GM23338 (cell line): ENCODE data around the gene ANKRD45. TPM values are rescaled to one million over a fixed set of nuclear protein-coding genes. Genes with fewer than 3 reads are reported as not detected.
A peak's percentile ranks its signal among the peaks of the same experiment; 100 is the strongest.
"Not testable (repeated sequence)": the region's sequence is repeated elsewhere in the genome, so short reads cannot be mapped to it uniquely, and the experiment has no call there.

ENCODE experiments used
- ATAC-seq: fragments of 200-7000 bp; cut with Tn5 transposase; 3 replicates; pipeline ENCODE4 v1.9.1; 2020
- DNase-seq: peaks from one replicate; pipeline ENCODE4 v3.0.0-alpha.2; 2015; ENCODE audit warnings: low spot score
- H2AFZ ChIP-seq: fragments of 200-600 bp; sonication (generic); 2 replicates; pipeline ENCODE4 v1.8.0; 2016; ENCODE audit warnings: antibody characterized with exemption, mild to moderate bottlenecking, moderate library complexity
- H3F3A ChIP-seq: fragments of 200-600 bp; sonication (generic); replicated peaks from 2 replicates; pipeline ENCODE4 v1.8.0; 2017; ENCODE audit warnings: antibody characterized with exemption, mixed run types, low read depth
- H3K27ac ChIP-seq: fragments of 200-600 bp; sonication (generic); 2 replicates; pipeline ENCODE4 v1.6.1; 2016; ENCODE audit warnings: low read depth
- H3K27me3 ChIP-seq: fragments of 200-600 bp; sonication (generic); 2 replicates; pipeline ENCODE4 v1.8.0; 2016; ENCODE audit warnings: mild to moderate bottlenecking, mixed run types, moderate library complexity; ENCODE audit not compliant: insufficient read depth
- H3K36me3 ChIP-seq: fragments of 200-600 bp; sonication (generic); 2 replicates; pipeline ENCODE4 v1.8.0; 2016; ENCODE audit warnings: mild to moderate bottlenecking; ENCODE audit not compliant: insufficient read depth
- H3K4me1 ChIP-seq: fragments of 200-600 bp; sonication (generic); 2 replicates; pipeline ENCODE4 v1.8.0; 2016; ENCODE audit warnings: mild to moderate bottlenecking, moderate library complexity; ENCODE audit not compliant: insufficient read depth
- H3K4me2 ChIP-seq: fragments of 200-600 bp; sonication (generic); 2 replicates; pipeline ENCODE4 v1.7.1; 2017; ENCODE audit warnings: mixed run types
- H3K4me3 ChIP-seq: fragments of 200-600 bp; sonication (generic); 2 replicates; pipeline ENCODE4 v1.6.1; 2016; ENCODE audit warnings: mixed run types
- H3K79me2 ChIP-seq: fragments of 200-600 bp; sonication (generic); replicated peaks from 2 replicates; pipeline ENCODE4 v1.8.0; 2017; ENCODE audit warnings: mild to moderate bottlenecking; ENCODE audit not compliant: insufficient read depth
- H3K9me2 ChIP-seq: fragments of 200-600 bp; sonication (generic); 2 replicates; pipeline ENCODE4 v1.8.0; 2017; ENCODE audit not compliant: insufficient read depth
- H4K20me1 ChIP-seq: fragments of 200-600 bp; sonication (generic); replicated peaks from 2 replicates; pipeline ENCODE4 v1.8.0; 2017; ENCODE audit warnings: mild to moderate bottlenecking; ENCODE audit not compliant: insufficient read depth
- H3K27ac Mint-ChIP-seq: 2 replicates; pipeline ENCODE4 v1.8.0; 2020; ENCODE audit warnings: inconsistent platforms, mild to moderate bottlenecking, moderate library complexity, mixed read lengths
- H3K27me3 Mint-ChIP-seq: 3 replicates; pipeline ENCODE4 v1.8.0; 2022; ENCODE audit warnings: low read depth, mild to moderate bottlenecking, moderate library complexity, mixed read lengths, inconsistent platforms; ENCODE audit not compliant: insufficient read depth, poor library complexity
- H3K36me3 Mint-ChIP-seq: 3 replicates; pipeline ENCODE4 v1.8.0; 2021; ENCODE audit warnings: low read depth, mild to moderate bottlenecking, inconsistent platforms, moderate library complexity, mixed read lengths
- H3K4me1 Mint-ChIP-seq: 3 replicates; pipeline ENCODE4 v1.8.0; 2020; ENCODE audit warnings: mild to moderate bottlenecking, inconsistent platforms, mixed read lengths
- H3K4me3 Mint-ChIP-seq: 3 replicates; pipeline ENCODE4 v1.8.0; 2021; ENCODE audit warnings: moderate library complexity, mild to moderate bottlenecking, inconsistent platforms, mixed read lengths
- H3K9me3 Mint-ChIP-seq: 3 replicates; pipeline ENCODE4 v1.8.0; 2020; ENCODE audit warnings: moderate library complexity, mild to moderate bottlenecking, inconsistent platforms, mixed read lengths
- CREB1 ChIP-seq: fragments of 250-450 bp; sonication (Bioruptor Pico); IDR thresholded peaks from 2 replicates; pipeline ENCODE4 v1.5.0; 2020; ENCODE audit warnings: low read depth, mild to moderate bottlenecking, moderate library complexity
- EZH2 ChIP-seq: fragments of 200-600 bp; sonication (generic); IDR thresholded peaks from one replicate; pipeline ENCODE4 v1.8.0; 2017; ENCODE audit warnings: antibody characterized with exemption, mild to moderate bottlenecking, low read depth; ENCODE audit not compliant: unreplicated experiment
- JUNB ChIP-seq: IDR thresholded peaks from one replicate; pipeline ENCODE4 v1.6.1; 2016; ENCODE audit warnings: antibody characterized with exemption; ENCODE audit not compliant: unreplicated experiment
- POLR2AphosphoS5 ChIP-seq: IDR thresholded peaks from 2 replicates; pipeline ENCODE4 v1.6.1; 2016; ENCODE audit warnings: antibody characterized with exemption, low read depth
- STAT1 ChIP-seq: IDR thresholded peaks from one replicate; pipeline ENCODE4 v1.6.1; 2016; ENCODE audit warnings: antibody characterized with exemption; ENCODE audit not compliant: unreplicated experiment
- ZNF114 ChIP-seq: fragments of 250-450 bp; sonication (Bioruptor Pico); IDR thresholded peaks from 2 replicates; pipeline ENCODE4 v1.5.0; 2020; ENCODE audit warnings: mild to moderate bottlenecking, moderate library complexity
- ZNF331 ChIP-seq: fragments of 250-450 bp; sonication (Bioruptor Pico); IDR thresholded peaks from 2 replicates; pipeline ENCODE4 v1.5.0; 2020; ENCODE audit warnings: low read depth, mild to moderate bottlenecking, moderate library complexity
- polyA plus RNA-seq: library from polyadenylated mRNA; unstranded; fragments of >200 nt; fragmentation: Nextera tagmentation; extraction: Ambion mirVana; gene quantifications from 2 replicates; pipeline ENCODE4 v1.2.1, GENCODE V29; 2016
- total RNA-seq: library from RNA; depleted of rRNA; stranded (reverse); fragments of >200 nt; shearing (Covaris generic); gene quantifications from 2 replicates; pipeline ENCODE4 v1.2.3, GENCODE V29; 2014
- TF ChIP-seq, protein P1 (sequence below): IDR thresholded peaks from 2 replicates; pipeline ENCODE4 v1.6.1; 2016; ENCODE audit warnings: antibody characterized with exemption
- TF ChIP-seq, protein P2 (sequence below), 2 experiments: fragments of 200-600 bp in 1 of 2; sonication (generic) in 1 of 2; conservative IDR thresholded peaks; 2 replicates each; pipeline versions ENCODE4 v1.5.1 to v1.6.1; 2016 to 2017; ENCODE audit warnings: antibody characterized with exemption in 2 of 2, low read depth in 2 of 2, mild to moderate bottlenecking in 2 of 2, moderate library complexity in 1 of 2
- TF ChIP-seq, protein P3 (sequence below): IDR thresholded peaks from one replicate; pipeline ENCODE4 v1.6.1; 2018; ENCODE audit warnings: antibody characterized with exemption; ENCODE audit not compliant: unreplicated experiment

Gene ANKRD45
- total and polyA plus RNA-seq, 2 experiments from 2014 or later = 1.5 to 2.3 TPM

DNA sequence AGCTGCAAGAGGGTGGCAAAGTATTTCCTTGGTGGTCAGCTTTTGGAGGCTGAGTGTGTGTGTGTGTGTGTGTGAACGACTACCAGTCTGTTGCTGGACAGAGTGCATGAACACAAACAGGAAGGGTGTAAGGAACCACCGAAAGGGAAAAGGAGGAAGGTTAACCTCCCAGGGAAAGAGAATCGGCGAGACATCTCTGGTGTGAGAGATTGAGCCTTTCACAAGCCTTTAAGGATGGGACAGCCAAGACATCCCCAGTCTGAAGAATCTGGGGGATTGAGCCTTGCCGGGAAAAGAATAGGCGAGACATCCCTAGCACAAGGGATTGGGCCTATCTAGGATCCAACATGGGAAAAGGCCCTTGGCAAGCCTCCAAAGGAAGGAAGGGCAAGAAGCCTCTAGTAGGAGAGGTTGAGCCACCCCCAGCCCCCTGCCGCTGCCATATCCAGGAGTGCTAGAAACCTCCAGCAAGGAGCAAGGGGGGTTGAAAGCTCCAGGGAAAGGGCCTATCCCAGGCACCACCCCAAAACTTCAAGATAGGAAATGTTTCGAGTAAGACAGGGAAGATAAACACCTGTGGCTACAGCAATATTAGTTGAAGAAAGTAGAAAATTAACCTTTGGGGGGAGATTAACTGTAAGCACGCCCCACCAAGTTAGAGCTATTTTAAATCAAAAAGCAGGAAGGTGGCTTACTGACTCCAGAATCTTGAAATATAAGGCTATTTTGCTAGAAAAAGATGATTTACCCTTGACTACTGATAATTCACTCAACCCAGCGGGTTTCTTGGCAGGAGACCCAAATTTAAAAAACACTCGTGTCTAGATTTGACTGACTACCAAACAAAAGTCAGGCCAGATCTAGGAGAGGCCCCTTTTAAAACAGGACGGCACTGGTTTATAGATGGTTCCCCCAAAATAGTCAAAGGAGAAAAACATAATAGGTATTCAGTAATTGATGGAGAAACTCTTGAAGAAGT, 31.3 kb downstream of the ANKRD45 start (continued):
- TF ChIP-seq CREB1 (CRISPR knock-in tag) = no peak
- no peak for TF ChIP-seq ZNF114
- no peak for TF ChIP-seq POLR2AphosphoS5
- no peak for TF ChIP-seq STAT1
- TF ChIP-seq ZNF331 (CRISPR knock-in tag) = no peak
- TF ChIP-seq, protein P1, sequence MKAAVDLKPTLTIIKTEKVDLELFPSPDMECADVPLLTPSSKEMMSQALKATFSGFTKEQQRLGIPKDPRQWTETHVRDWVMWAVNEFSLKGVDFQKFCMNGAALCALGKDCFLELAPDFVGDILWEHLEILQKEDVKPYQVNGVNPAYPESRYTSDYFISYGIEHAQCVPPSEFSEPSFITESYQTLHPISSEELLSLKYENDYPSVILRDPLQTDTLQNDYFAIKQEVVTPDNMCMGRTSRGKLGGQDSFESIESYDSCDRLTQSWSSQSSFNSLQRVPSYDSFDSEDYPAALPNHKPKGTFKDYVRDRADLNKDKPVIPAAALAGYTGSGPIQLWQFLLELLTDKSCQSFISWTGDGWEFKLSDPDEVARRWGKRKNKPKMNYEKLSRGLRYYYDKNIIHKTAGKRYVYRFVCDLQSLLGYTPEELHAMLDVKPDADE = no peak
- TF ChIP-seq, protein P2, sequence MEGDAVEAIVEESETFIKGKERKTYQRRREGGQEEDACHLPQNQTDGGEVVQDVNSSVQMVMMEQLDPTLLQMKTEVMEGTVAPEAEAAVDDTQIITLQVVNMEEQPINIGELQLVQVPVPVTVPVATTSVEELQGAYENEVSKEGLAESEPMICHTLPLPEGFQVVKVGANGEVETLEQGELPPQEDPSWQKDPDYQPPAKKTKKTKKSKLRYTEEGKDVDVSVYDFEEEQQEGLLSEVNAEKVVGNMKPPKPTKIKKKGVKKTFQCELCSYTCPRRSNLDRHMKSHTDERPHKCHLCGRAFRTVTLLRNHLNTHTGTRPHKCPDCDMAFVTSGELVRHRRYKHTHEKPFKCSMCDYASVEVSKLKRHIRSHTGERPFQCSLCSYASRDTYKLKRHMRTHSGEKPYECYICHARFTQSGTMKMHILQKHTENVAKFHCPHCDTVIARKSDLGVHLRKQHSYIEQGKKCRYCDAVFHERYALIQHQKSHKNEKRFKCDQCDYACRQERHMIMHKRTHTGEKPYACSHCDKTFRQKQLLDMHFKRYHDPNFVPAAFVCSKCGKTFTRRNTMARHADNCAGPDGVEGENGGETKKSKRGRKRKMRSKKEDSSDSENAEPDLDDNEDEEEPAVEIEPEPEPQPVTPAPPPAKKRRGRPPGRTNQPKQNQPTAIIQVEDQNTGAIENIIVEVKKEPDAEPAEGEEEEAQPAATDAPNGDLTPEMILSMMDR (conservative IDR thresholded peaks at IDR 0.05; ENCODE audit: low read depth in 2 of 2) = no peak
- TF ChIP-seq, protein P3, sequence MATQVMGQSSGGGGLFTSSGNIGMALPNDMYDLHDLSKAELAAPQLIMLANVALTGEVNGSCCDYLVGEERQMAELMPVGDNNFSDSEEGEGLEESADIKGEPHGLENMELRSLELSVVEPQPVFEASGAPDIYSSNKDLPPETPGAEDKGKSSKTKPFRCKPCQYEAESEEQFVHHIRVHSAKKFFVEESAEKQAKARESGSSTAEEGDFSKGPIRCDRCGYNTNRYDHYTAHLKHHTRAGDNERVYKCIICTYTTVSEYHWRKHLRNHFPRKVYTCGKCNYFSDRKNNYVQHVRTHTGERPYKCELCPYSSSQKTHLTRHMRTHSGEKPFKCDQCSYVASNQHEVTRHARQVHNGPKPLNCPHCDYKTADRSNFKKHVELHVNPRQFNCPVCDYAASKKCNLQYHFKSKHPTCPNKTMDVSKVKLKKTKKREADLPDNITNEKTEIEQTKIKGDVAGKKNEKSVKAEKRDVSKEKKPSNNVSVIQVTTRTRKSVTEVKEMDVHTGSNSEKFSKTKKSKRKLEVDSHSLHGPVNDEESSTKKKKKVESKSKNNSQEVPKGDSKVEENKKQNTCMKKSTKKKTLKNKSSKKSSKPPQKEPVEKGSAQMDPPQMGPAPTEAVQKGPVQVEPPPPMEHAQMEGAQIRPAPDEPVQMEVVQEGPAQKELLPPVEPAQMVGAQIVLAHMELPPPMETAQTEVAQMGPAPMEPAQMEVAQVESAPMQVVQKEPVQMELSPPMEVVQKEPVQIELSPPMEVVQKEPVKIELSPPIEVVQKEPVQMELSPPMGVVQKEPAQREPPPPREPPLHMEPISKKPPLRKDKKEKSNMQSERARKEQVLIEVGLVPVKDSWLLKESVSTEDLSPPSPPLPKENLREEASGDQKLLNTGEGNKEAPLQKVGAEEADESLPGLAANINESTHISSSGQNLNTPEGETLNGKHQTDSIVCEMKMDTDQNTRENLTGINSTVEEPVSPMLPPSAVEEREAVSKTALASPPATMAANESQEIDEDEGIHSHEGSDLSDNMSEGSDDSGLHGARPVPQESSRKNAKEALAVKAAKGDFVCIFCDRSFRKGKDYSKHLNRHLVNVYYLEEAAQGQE = no peak
- TF ChIP-seq JUNB = no peak
- TF ChIP-seq EZH2 = no peak

DNA sequence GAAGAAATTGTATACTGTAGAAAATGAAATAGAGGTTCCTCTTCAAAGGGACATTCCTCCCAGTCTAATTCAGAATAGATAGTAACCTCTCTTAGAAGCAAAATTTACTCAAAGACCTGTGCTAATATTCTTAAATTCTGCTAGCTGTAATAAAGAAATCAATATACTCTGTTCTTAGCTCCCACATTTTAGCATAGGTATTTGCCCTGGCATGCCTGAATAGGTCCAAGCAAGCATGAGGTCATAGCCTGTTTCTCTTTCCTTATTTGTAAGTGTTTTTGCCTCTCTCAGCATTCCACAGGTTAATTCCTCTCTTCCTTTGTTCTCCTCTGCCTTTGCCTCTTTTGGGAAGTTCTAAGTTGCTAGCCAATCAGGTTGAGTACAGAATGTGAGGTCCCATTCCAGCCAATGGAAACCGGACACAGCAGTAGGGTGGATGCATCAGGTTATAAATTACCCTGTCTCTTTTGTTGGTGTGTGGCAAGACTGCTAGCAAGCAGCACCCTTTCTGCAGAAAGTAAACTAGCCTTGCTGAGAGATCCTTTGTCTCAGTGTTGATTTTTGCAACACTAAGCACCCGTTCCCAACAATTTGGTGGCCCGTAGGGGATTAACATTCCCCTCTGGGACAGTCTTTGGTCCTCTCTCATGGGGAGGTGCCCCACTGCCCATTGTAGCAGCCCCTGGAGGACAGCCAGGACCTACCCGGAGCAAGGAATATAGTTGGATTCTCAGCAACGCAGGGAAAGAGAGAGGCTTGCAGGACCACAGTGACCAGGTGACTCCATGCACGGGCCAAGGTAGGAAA, 32.2 kb downstream of the ANKRD45 start:
- H3F3A ChIP-seq, ATAC-seq, H3K4me3 ChIP-seq, H2AFZ ChIP-seq, H3K27me3 Mint-ChIP-seq, H3K27me3 ChIP-seq, H3K4me1 ChIP-seq, H3K4me1 Mint-ChIP-seq, H3K79me2 ChIP-seq, H3K9me2 ChIP-seq, H3K4me3 Mint-ChIP-seq, H4K20me1 ChIP-seq, H3K4me2 ChIP-seq: not testable (repeated sequence)
- Mint-ChIP-seq H3K36me3 (peaks cover 27% of the 10 kb centered on the region), H3K9me3 (peaks cover 19% of the 10 kb centered on the region), H3K27ac (peak overlapping the region; percentile 89)
- H3K36me3 ChIP-seq = peaks cover 20% of the 10 kb centered on the region
- DNase-seq = peak; percentile 13
- peak overlapping the region; percentile 35; the same call in 1 of the 2 replicates for H3K27ac ChIP-seq
